Stimulated activated CD4-positive, alpha-beta T cell treated with anti-CD3 and anti-CD28 coated beads, Interleukin-4, amount 100 ng/mL, for 48 hours (primary cell): ENCODE measurements around the gene PTPRF.

Source experiments
- DNase-seq, 2 donors: peaks; one replicate each; pipeline ENCODE4 v3.0.0-alpha.2; 2020; ENCODE audit warnings: low read depth in 2 of 2

Gene PTPRF

DNA sequence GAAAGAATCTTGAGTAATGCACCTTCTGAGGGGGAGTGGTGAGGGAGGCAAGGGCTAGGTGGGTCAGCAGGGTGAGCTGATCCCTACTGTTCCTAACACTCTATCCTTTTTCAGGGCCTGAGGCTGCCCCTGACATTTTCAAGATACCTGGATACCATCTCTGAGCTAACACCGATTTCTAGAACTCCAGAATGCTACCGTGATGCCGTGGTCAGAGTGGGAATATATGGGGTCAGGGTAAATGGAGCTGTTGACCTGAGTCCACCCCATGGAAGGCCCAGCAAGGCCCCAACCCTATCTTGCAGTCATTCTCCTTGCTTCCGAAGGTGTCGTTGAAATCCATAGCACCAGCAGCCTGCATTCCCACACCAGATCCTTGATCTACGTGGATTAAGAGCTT lies 18.0 kb upstream of the PTPRF start:
- DNase-seq: no peak

DNA sequence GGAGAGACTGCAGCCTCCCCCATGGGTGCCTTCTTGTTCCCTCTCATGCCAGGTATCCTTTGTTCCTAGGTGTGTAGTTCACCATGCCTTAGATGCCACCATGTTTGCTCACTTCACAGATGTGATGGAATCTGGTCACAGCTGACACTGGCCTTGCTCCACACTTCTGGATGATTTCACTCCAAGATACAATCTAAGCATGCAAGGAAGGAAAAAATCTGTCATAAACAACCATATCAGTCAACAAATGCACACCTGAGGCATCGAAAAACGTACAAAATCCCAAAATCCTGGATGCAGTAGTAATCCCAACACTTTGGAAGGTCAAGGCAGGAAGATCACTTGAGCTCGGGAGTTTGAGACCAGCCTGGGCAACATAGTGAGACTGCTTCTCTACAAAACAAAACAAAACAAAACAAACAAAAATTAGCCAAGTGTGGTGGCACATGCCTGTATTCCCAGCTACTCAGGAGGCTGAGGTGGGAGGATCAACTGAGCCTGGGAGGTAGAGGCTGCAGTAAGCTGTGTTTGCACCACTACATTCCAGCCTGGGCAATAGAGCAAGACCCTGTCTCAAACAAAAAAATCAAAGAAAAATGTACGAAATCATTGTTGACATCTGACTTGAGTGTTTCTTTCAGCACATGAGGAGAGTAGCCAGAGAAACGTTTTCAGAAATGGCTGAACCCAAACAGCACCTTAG lies 17.1 kb upstream of the PTPRF start:
- no peak for DNase-seq

DNA sequence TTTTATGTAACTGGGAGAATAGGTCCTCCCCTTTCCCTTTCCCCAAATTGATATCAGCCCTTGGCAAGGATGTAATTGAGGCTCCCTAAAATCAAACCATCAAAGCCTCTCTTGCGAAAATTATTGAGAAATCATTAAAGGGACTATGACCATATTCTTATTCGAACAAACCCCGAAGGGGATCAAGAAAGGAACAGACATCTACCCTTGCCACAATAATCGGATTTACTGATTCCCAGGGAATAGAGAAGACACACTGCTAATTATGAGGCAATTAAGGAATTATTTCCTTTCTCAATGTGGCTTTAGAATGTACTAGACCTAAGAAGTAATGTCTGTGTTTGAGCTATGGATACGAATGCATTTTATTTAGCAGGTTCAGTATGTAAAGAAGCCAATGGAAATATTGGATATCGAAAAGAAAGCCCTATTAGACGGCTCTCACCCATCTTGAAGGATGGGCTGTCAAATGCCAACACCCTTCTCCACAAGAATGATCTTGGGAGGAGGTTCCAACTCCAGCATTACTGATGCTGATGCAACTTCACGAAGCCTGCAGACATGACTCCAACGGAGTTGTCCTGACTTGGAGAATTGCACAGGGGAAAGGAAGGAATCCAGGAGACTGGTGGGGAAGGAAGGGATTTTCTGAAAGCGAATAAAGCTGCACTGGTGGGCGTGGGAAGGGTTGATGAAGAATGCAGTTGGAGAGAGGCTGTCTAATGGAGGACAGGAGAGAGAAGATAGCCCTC lies 11.6 kb upstream of the PTPRF start:
- DNase-seq: no peak

DNA sequence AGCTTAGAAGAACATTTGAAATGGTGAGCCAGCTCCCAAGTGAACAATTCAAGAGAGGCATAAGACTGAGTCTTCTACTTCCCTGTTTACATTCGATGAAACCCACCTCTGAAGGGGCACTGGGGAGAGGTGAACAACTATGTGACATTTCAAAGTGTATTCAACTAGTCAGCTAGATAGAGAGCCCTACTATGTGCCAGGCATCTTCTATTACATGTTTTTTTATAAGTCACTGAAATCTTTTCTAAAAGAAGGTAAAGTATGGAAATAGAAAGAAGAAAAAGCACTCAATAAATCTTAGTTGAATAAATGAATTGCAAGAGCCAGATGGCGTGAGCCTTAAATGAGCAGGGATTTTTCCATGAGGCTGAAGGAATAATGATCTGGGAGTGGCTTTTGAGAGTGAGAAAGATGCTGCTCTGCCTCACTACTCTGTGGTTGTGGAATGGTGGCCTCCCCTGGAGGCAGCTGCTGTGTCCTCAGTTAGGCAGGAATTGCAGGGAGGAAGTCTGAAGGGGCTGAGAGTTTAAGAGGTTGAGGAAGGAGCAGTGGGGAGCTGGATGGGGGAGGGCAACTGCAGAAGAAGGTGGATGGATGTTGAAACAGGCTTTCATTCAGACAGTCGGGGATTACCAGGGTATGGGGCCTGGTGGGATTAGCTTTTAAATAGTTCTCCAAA lies 10.4 kb upstream of the PTPRF start:
- DNase-seq: no peak

DNA sequence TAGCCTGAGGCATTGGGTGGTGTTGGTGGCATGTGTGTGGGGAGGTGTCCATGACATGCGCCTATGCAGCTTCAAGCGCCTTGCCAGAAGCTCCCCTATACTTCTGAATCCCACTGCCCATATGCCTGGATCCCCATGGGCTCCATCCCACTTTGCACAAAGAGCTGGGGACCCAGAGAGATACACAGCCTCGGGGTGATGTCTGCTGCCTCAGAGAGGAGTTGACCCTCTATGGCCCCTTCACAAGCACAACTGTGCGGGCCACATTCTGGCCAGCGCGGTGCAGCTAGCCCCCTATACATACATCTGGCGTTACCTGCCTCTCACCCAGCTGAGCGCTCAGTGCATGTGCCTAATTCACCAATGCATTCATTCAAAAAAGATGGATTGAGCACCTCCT lies 9.6 kb upstream of the PTPRF start:
- no peak for DNase-seq

DNA sequence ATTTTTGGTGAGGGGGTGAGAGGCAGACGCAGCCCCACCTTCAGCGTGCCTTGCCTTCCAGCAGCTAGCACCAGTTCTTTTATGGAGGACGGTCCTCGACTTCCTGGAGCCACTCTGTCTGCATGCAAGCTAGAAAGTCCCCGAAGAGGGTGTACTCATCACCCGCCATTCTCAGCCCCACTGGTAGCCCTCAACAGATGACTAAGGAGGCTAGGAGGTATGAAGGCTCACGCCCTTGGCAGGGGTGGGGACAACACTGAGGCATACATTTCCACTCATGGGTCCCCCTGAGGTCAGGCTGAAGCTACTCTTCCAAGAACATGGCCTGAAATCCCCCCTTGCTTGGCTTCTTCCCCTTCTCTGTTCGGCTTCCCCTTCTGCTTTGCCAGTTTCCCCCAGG lies 8.9 kb upstream of the PTPRF start:
- no peak for DNase-seq

DNA sequence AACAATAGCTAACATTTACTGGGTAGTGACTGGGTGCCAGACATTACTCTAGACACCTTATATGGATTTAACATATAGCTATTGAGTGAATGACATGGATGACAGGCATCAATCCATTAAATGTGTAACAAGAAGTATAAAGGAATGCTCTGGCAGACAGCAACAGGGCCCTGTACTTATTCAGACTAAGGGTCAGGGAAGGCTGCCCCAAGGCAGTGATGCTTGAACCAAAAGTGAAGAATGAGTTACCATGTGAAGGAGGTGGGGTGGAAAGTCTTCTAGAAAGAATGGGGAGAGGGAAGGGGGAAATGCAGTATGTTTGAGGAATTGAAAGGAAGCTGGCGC lies 8.3 kb upstream of the PTPRF start:
- no peak for DNase-seq

DNA sequence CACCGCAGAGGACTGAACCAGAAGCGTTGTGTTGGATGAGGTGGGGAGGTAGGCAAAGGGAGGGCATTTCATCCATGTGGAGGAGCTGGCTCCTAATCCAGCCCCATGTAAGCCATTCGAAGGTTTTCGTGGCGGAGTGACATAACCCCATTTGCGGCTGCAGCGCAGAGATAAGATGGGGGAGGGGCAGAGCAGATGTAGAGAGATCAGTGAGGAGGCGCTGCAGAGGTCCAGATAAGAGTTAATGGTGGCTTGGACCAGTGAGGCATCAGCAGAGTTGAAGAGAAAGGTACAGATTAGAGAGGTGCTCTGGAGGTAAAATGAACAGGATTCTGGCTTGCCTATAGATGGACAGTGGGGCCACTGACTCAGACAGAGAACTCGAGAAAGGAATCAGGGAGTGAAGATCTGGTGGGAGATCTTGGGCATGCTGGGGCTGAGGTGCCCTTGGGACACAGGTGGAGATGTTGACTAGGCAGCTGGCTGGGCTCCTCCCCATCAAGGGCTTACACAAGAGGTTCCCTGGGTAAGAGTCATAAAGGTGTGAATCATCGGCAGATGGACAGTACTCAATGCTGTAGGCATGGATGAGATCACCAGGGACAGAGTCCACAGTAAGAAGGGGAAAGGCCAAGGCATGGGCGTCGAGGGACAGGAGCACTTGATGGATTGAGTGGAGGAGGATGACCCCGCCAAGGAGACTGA lies 7.8 kb upstream of the PTPRF start:
- DNase-seq: no peak

DNA sequence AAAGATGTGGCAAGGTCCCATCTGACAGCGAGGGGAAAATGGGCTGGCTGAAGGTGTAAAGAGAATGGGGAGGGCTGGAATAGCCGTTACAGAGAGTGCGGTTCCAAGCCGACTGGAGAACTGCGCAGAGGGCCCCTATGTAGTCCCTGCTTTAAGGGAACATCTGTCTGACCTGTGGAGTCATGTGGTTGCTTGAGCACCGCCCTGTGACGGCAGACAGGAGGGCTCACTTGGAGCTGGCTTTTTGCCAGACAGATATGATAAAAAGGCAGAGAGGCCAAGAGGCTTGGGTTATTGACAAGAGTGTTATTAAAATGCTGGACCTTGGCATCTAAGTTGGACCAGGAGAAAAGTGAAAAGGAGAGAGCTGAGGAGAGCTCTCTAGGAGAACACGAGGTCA lies 5.9 kb upstream of the PTPRF start:
- DNase-seq: no peak

DNA sequence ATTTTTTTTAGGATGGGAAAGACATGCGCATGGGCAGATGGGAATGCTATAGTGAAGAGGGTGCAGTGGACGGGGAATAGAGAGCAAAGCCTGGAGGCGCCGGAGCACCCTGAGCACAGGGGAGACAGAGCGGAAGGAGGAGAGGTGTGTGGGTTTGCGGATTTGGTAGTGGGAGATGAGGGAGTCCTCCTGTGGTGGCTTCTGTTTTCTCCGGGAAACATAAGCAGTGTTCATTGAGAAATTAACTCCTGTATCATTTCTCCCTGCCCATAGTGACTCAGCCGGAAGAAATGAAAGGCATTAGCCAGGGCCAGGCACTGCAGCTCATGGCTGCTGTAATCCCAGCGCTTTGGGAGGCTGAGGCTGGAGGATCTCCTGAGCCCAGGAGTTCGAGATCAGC lies 4.7 kb upstream of the PTPRF start:
- DNase-seq: no peak

DNA sequence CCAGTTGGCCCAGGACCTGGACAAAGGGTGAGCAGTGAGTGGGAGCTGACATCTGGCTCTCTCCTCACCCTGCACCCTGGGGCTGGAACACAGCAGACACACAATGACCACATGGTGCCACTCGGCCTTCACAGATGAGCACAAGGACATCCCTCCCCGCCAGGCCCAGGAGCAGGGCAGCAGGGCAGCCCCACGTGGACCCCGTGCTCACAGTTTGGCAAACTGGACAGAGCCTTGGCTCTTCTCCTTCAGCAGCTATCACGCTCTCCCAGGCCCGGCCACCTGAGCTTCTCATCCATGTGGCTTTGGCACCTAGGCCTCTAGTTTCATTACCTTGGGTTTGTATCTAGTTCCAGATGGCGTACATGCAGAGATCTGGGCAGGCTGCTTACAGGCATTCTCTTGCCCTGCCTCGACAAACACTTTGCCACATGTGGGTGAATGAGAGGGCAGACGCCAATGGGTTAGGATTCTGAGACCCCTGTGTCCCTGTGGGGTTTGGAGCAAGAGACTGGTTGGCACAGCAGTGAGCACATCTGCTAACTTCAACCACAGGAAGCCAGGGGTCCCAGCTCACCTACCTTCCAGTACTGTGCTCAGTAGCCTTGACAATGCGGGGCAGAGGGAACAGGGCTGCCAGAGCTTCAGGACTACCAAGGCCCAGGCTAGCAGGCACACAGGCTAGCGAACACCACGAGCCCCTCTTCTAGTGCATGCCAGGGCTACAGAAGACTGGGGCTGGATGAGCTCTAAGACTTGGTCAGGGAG lies 3.4 kb upstream of the PTPRF start:
- no peak for DNase-seq

DNA sequence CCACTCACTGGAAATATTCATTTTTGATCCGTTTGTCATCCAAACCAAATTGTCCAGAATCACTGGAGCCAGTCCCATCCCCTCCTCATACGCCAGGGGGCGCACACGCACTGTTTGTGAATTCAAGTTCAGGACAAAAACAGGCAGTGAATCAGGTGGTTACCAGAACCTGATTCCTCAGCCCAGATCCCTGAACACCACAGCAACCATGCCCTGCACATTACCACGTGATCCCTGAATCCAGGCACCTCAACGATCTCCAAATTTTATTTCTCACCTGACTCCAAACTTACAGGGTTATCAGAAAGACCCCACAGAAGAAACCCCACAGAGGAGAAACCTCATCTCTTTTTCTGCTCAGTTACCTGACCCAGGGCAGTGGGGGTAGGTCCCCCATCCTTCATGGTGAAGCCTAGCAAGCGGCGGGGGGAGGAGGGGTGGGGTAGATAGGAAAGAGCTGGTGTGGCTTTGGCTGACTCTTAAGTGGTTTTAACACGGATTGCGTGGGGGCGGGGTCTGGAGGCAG lies 1.4 kb upstream of the PTPRF start:
- DNase-seq: peak; percentile 65 to 82

DNA sequence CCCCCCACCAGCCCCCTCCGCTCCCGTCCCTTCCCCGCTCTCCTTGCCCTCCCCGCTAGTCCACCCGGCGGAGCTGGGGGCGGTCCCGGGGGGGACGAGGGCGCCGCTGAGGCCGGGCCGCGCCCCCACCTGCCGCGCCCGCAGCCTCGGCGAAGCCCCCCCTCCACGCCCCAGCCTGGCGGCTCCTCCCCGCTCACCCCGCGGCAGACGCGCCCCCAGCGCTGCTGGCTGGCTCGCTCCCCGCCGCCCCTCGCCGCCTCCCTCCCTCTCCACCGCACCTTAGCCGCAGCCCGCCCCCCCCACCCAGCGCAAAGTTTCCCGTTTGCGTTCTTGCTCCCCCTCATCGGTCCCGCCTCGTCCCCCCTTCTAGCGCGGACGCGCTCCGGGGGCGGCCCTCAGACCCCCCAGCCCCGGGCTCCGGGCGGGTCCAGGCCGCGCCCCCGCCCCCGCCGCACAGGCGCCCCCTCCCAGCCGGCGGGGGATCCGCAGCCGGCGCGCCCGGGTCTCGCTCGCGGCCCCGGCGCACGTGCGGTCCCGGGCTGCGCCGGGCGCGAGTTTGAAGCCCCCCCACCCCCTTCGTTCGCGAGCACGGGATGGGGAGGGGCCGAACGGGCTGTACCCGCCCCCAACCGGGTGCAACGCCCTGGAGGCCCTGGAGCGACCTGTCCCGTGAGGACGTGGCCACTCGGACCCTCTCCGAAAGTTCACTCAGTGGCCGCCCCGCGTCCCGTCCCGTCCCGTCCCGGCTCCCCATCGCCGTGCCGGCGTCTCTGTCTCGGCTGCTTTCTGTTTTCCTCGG lies 623 bp downstream of the PTPRF start:
- DNase-seq: no peak

DNA sequence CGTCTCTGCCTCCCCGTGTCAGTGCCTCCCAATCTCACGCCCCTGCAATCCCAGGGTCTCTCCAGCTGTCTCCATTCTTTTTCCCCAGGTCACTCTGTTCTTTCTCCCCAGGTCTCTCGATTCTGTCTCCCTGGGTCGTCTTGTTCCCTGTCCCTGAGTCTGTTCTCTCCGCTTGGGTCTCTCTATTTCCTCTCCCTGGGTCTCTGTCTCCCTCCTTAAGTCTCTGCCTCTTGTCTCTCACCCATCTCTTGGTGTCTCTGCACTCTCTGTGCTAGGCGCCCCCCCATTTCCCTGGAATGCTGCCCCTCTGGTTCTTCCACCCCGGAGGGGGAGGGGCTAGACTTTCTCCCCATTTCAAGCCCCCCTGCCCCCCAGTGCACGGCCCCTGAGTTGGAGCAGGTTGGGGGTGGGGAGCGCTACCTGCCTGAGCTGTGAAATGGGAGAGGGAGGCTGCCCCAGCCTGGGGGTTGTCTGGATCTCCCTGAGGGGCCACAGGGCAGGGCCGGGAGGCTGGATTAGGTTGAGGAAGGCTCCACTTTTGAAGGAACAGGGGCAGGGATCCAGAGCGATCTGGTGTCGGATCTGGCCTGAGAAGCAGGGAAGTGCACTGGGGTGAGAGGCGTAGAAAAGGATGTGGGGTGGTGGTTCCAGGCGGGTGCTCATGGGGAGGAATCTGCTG lies 1.4 kb downstream of the PTPRF start:
- no peak for DNase-seq

DNA sequence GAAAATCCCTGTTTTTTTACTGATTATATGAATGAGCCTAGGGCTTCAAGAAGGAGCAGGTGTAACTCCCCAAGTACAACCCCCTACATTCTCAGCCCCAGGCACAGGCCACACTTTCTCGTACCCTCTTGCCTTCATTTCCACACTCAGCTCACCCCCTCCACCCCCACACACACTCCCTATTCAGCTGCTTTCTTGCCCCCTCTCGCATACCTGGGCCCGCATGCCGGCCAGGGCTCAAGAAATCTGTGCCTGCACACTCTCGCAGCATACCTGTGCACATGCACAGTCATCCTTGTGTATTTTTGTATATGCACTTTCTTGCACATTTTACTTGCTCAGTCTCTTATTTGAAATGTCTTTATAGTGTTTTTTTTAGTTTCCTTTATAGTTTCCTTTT lies 2.0 kb downstream of the PTPRF start:
- DNase-seq: no peak

DNA sequence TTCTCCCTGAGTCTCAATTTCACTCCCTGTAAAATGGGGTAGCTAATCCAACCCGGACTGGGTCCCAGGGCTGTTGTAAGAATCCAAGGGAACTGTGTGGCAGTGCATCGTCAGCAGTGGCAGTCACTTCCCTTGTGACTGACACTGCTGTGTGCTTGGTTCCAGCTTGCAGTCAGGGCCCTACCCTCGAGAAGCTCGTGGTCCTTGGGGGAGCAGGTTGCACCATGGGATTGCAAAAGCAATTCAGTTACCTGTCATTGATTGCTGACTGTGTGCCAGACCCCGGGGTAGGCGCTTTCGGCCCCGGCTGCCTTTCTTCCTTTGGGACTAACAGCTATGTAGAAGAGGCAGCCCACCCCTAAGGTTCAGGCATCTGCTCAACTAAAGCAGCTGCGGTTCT lies 2.9 kb downstream of the PTPRF start:
- no peak for DNase-seq

DNA sequence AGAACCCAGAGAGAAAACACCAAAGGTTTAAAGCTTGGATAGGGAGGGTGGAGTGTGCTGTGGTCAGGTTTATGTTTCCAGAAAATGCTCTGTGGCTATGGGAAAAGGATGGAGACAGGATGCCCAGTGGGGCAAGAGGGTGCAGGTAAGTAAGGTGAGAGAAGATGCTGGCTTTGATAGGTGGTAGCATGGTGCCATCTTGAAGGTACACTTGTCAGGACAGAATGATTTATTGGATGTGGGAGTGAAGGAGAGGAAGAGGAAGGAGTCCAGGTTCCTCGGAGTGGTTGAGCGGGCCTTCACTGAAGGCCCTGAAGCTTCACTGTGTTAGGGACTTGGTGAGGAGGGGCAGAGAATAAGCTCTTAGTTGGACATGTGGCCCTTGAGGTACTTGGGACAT lies 3.6 kb downstream of the PTPRF start:
- DNase-seq: no peak

DNA sequence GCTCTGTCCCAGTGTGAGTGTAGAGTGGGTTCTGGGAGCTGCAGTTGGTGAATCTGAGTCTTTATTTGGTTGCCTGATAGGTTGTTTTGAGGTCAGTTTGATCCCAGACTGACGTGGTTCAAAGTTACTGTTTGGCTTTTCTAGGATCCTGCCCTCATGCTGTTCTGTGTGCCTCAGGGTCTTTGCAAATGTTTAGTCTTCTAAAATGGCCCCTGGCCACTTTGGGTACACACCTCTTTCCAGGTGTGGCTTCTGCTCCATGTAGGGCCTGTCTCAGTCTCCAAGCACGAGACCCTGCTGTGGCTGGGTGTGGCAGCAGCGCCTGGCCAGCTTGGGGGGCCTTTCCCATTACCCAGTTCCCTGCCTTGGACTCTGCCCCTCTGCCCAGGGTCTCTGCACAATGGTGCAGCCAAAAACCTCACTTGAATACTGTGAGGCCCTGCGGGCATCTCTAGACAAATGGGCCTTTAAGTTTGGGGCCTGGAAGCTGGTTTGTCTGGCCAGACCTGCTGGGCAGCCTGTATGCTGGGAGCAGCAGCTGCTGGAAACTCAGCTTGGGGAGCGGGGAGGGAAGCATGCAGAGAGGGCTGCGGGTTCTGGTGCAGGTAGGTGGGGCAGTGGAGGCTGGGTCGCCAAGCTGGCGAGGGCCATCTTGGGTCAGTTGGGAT lies 5.6 kb downstream of the PTPRF start:
- no peak for DNase-seq

DNA sequence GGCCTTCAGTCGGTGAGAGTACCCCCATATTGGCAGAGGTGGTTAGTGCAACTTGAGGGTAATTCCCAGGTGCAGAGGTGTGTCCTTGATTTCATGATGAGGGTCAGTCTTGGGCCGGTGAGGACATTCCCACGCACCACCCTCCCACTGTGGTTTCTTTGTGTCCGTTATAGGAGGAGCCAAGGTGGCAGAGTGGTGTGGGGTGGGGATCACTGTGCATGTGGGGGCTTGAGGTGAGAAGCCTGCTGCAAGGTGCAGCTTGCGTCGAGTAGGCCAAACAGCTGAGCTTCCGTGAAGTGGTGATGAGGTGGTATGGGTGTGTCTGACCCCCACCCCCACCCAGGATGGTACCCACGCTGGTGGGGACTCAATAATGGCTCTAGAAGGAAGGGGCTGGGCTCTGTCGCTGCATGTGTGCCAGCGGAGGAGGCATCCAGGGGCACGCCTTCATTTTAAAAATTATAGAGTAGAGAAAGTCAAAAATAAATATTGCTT lies 6.2 kb downstream of the PTPRF start:
- no peak for DNase-seq
